Measurements from ENCODE around the gene HOXD8.

Gene HOXD8

DNA sequence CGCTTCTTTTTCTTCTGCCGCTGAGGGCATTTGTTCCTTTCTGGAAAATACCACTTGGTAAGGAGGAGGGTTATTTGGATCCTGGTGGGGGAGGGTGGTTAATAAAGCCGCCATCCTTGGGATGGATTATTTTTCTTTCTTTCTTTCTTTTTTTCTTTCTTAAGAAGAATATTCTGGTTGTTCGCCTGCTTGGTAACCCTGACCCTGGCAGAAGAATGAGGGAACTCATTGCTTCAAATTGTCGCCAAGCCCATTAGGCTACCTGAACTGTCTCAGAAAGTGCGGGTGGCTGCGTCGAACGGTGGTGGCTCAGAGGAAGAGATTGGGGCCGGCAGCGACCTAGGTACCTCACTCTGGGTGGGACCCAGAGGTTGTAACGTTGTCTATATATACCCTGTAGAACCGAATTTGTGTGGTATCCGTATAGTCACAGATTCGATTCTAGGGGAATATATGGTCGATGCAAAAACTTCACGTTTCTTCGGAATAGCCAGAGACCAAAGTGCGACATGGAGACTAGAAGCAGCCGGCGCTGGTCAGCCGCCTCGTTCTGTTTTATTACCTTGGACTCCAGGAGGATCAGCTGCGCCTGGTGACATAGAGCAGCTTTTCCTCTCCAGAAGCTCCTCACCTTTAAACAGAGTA is 20.6 kb downstream of the HOXD8 start:
- in situ Hi-C loops (cut with MboI; ENCODE audit: low pct_unique_long_range_greater_than_20kb, low sequenced_read_pairs) = loop anchor here (25.0 kb wide), 2 partner anchors 312 to 987 kb away; no protein-coding TSS in a partner anchor
- no peak for DNase-seq

- no peak for DNase-seq
These were observed 21.3 kb downstream of the HOXD8 start for GRCh38 chr2:176150584-176151441.

GRCh38 chr2:176151442-176152287 is 22.2 kb downstream of the HOXD8 start, which contains the start of gene HOXD4:
TSS of gene HOXD4 (plus strand) at chr2:176151550. CDS start at chr2:176151634, 84 bp downstream.
- in situ Hi-C loops (cut with MboI; ENCODE audit: low pct_unique_long_range_greater_than_20kb, low sequenced_read_pairs) = no loop called here
- DNase-seq = no peak

More at GRCh38 chr2:176150584-176151441, 21.3 kb downstream of the HOXD8 start:
- in situ Hi-C loops (cut with MboI; ENCODE audit: low pct_unique_long_range_greater_than_20kb, low sequenced_read_pairs) = no loop called here

DNA sequence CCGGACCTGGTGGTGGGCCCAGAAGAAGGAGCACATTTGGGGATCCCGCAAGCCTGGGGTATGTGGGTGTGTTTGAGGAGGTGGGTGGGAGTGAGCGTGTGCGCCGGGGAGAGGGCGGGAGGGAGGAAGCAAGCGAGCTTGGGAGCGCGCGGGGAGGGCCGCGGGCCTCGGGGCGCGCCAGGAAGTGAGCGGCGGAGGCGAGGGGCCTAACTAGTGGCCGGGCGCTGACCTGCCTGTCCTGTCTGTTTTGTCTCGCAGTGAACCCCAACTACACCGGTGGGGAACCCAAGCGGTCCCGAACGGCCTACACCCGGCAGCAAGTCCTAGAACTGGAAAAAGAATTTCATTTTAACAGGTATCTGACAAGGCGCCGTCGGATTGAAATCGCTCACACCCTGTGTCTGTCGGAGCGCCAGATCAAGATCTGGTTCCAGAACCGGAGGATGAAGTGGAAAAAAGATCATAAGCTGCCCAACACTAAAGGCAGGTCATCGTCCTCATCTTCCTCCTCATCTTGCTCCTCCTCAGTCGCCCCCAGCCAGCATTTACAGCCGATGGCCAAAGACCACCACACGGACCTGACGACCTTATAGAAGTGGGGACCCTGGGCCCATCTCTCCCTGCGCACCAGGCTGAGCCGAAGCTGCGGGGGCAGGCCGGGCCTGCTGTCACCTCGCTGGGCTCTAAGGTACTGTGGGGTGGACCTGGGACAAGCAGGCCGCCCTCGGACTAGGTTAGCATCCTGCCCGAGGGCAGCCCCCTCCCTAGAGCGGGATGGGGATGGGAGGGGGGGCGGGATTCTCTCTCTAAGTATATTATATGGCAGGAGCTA is 23.1 kb downstream of the HOXD8 start:
- in situ Hi-C loops (cut with MboI; ENCODE audit: low pct_unique_long_range_greater_than_20kb, low sequenced_read_pairs) = no loop called here
- no peak for DNase-seq

- in situ Hi-C loops (cut with MboI; ENCODE audit: low pct_unique_long_range_greater_than_20kb, low sequenced_read_pairs) = no loop called here
- no peak for DNase-seq
These were observed 25.2 kb downstream of the HOXD8 start for GRCh38 chr2:176154576-176155252.

DNA sequence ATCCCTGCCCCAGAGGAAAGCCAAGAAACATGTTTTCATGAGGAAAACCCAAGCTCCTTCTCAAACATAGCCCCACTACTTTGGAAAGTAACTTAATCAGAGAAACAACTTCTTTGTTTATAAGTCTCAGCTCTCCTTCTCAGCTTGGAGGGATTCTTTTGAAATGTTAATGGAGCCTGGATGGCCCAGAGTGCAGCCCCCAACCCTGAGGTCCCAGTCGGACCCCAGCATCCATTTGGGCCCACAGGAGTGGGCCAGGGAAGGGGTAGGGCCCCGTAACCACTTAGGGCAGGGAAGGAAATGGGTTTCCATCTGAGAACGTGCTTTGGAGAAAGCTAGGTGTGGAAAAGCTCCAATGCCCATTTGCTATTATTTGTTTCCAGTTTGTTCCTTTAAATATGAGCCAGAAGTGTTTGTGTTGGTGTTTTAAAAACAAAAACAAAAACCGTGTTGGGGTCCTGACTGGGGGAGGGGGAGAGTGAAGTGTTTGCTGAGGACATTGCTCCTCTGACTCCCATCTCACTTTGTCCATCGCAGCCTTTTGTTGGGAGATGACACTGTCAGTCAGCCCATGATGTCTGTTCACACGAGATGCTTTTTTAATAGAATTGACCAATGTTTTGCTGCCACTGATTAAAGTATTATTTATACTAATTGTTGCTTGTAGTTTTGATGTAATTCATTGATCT is 26.0 kb downstream of the HOXD8 start:
- in situ Hi-C loops (cut with MboI; ENCODE audit: low pct_unique_long_range_greater_than_20kb, low sequenced_read_pairs) = no loop called here
- no peak for DNase-seq

GRCh38 chr2:176156301-176156806 is 26.8 kb downstream of the HOXD8 start:
- no peak for DNase-seq
- in situ Hi-C loops (cut with MboI; ENCODE audit: low pct_unique_long_range_greater_than_20kb, low sequenced_read_pairs) = no loop called here

DNA sequence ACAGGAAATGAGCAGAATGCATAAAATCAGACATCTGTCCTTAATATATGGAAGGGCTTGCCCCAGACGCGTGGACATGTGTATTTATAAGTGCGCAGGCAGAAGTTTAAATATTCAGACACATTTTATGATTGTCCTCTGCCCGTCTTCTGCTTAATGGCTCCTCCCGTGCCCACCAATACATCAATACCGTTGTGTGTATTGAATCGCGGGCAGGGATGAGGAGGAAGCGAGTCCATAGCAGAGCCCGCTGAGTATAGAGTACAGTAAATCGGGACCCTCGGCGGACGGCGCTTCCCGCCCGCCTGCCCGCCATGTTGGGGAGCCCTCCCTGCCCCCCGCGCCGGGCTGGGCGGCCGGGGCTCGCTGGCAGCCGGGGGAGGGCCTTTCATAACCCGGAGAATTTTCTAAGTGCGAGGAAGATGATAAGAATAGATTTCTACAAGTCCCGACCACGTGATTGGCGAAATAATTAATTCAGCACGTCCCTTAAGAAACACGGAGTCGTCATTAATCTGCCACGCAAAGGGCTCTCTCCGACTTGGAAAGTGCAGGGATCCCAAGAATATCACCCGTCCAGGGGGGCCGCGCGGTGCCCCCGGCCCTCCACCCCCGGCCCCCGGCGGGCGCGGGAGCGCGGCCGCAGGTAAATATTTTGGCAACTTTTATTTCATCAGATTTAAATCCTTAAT is 27.4 kb downstream of the HOXD8 start, which contains the start of gene HOXD3:
HOXD3 (plus strand) TSS at position 501 of the 692 bp plus-strand sequence. CDS start 11,808 bp downstream, outside the sequence.
- DNase-seq = no peak
- in situ Hi-C loops (cut with MboI; ENCODE audit: low pct_unique_long_range_greater_than_20kb, low sequenced_read_pairs) = no loop called here

DNA sequence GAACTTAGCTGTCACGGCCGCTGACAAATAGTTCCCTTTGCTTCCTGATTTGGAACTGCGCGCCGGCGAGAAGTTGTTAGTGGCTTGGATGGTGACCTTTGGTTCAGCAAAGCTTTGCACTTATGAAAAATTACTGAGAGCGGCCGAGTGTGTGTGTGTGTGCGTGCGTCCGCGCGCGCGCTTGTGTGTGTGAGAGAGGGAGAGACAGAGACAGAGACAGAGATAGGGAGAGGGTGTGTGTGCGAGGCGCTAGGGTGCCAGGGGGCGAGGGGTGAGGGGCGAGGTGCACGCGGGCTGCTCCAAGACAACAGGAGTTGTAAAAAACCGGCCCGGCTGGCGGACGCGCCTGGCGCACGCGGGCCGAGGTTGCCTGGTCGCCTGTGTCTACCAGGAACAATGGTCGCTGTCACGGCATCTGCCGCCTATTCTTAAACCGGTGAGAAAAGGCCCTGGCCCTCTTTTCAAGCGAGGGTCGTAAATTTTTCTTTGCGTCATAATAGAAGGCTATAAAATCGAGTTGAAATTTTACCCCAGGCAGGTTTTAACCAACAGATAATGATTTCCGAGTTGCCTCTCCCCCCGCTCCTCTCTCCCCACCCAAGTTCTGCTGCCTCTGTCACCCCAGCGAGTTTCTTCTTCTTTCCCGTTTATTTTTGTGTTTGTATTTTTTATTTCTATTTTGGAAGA is 28.1 kb downstream of the HOXD8 start:
- no peak for DNase-seq
- in situ Hi-C loops (cut with MboI; ENCODE audit: low pct_unique_long_range_greater_than_20kb, low sequenced_read_pairs) = no loop called here

DNA sequence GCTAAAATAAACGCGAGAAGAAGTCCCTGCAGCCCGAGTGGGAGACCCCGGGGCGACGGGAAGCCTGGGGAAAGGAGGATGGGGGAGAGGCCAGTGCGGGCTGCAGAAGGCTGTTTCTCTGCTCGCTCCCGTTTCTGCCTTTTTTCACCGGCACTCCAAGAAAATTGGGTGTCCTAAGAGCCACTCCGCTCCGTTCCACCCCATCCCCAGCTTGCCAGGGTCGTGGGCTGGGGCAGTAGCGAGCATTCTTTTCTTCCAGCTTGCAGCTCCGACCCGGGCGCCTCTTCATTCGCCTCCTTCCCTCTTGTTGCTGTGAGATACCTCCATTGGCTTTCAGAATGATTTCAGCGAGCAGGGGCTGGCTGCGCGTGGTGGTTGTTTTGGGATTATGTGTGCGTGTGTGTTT is 28.7 kb downstream of the HOXD8 start:
- DNase-seq = no peak
- in situ Hi-C loops (cut with MboI; ENCODE audit: low pct_unique_long_range_greater_than_20kb, low sequenced_read_pairs) = no loop called here

DNA sequence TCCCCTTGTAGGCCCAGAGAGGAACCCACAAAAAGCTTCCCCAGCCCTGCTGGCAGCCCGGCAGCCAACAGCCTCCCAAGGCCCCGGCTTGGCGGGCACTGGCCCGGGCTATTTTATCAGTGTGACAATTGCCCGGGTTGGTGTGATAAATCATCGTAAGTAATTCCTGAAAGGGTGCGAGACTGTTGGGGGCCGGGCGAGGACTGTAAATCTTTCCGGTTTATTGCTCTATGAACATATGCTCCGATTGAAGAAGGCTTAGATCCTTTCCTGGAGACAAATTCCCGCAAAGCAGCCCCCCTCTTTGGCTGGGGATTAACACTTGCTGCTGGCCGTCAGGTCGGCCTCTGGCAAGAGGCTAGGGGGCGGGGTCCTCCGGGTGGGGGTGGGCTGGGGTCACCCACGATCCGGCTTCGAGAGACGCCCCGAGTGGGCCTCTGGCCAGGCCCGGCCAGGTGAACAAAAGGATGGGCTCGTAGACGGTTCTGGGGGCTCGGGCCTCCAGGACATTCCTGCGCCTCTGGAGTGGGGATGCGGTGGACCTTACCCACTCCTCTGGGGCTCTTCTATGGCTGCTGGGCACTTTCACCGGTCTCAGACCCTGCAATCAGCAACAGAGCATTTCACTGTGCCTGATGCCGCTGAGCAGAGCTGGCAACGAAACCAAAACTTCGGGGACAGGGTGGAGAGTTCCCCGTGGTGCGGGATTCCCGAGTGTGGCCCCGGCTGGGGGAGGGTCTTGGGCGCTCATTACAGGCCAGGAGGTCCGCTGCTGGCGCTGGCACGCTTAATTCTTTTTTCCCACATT is 29.6 kb downstream of the HOXD8 start:
- in situ Hi-C loops (cut with MboI; ENCODE audit: low pct_unique_long_range_greater_than_20kb, low sequenced_read_pairs) = no loop called here
- no peak for DNase-seq

DNA sequence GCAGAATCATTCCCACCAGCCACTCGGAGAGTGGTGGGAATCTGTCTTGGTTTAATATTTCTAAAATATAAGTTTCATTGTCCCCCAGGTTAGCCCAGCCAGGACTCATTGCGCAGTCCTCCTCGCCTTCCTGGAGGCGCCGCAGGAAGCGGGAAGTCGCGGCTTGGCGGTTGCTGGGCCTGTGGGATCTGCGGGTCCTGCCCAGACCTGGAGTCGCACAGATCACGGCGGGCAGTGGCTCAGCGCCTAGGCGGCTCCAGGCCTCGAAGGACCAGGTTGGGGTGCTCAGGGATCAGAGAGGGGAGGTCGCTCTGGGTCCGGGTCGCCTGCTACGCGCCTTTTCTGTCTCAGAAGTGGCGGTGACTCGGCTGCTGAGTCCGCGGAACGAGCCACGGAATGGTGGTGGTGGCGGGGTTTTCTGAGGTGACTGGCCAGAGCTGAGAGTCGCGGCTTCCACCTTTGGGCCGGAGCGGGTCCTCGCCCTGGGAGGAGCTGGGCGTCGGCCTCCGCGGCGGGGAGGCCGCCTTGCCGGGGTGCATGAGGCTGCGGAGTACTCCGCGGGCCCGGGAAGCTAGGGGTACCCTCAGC is 30.3 kb downstream of the HOXD8 start:
- DNase-seq = no peak
- in situ Hi-C loops (cut with MboI; ENCODE audit: low pct_unique_long_range_greater_than_20kb, low sequenced_read_pairs) = no loop called here

GRCh38 chr2:176160251-176160985 is 30.9 kb downstream of the HOXD8 start:
- in situ Hi-C loops (cut with MboI; ENCODE audit: low pct_unique_long_range_greater_than_20kb, low sequenced_read_pairs) = no loop called here
- DNase-seq = no peak

DNA sequence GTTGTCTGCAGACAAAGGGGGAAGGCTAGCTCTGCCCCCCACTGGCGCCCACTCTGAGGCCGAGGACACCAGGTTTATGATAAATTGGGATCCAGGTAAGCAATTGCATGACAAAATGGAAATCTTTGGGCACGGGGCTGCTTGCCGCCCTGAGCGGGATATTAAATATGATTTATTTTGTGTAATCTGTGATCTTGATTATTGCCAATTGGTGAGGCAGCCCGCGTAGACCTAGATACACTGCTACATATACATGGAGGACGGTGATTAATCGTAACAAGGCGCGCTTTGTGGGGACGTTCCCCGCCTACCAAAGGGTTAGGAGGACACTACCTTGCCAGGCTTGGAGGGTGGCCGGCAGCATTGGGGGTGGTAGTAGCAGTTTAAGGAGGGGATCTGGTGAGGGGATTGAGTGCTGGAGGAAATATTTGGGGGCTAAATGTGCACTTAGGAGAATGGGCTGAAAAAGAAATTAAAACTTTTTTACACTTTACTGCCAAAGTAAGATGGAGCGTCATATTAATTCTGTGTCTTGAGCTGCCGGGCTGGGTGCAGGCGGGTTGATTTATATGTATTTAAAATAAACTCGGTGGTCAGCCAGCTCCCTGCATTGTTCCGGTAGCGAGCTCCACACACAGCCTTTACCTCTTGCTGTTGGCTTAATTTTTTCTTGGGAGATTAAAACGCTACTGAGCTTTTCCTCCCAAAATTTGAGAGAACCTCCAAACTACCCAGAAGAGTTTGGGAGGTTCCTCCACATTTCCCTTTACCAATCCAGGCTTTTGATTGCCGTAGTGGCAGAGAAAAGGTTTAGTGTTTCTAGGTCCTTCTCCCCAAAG is 31.7 kb downstream of the HOXD8 start:
- DNase-seq = no peak
- in situ Hi-C loops (cut with MboI; ENCODE audit: low pct_unique_long_range_greater_than_20kb, low sequenced_read_pairs) = no loop called here

All from KBM-7 (cell line).